Measurements from ENCODE around the gene RAD51D.
"Not testable (repeated sequence)": the region's sequence is repeated elsewhere in the genome, so short reads cannot be mapped to it uniquely, and the experiment has no call there.

Gene RAD51D

DNA sequence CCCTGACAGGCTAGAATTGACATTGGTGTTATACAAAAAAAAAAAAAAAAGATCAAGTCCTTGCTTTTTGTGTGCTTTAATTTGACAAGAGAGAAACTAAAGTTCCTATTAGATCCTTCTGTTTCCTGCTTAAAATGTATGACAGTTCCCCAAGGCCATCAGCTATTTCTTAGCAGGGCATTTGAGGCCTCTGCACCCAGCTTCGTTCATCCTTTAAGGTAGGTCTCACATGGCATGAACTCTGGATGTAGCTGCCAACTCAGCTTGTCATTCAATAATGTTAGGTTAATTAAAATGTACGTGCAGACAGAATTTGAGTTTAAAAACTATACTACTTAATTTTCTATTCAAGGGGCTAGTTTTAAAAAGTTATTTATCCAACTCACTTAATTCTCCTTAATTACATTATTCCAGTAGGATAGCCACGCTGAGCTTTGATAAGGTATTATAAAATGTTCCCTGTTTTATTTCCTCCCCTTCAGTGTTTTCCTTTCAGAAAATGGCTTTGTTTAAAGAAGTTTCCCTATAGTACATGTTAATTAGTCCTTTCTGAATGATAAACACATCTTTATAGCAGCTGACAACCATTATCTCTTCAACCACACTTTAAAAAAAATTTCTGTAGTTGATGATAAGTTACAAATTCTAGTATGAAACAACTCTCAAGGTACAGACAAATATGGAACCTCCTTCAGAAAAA, 55.0 kb downstream of the RAD51D start:
- no peak for DNase-seq

GRCh38 chr17:35063514-35064223, 56.0 kb downstream of the RAD51D start, which contains the start of gene RFFL:
Gene RFFL (minus strand): TSS chr17:35063707. CDS start chr17:35026553, 37,154 bp downstream.
- DNase-seq, result peak; percentile 97 to 98

- no peak for DNase-seq
Measured at GRCh38 chr17:35062308-35062707, 57.4 kb downstream of the RAD51D start.

GRCh38 chr17:35057332-35057915, 62.2 kb downstream of the RAD51D start:
- DNase-seq, result no peak

DNA sequence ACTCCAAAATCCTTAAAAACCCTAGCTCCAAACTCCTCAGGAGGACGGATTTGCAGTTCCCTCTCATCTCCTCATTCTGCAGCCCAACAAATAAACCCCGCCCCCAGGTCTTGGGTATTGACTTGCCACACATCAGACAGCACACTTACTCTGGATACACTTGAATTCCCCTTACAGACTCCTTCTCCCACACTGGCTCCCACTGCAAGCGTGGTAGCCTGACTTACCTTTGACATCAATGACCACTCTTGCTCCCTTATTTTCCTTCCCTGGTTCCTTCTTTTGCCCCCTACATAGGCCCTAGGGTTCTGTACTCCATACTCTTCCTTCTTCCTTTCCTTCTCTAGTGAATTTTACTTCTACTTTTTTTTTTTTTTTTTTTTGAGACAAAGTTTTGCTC, 63.6 kb downstream of the RAD51D start:
- peak; percentile 40 to 68 for DNase-seq

- DNase-seq, result no peak
Measured at GRCh38 chr17:35053204-35053603, 66.5 kb downstream of the RAD51D start.

- no peak for DNase-seq
Measured at GRCh38 chr17:35052780-35053179, 66.9 kb downstream of the RAD51D start.

- peak; percentile 43 to 44 for DNase-seq
Measured at GRCh38 chr17:35052241-35052610, 67.4 kb downstream of the RAD51D start.

- DNase-seq, result no peak
Measured at GRCh38 chr17:35051579-35052240, 68.0 kb downstream of the RAD51D start.

DNA sequence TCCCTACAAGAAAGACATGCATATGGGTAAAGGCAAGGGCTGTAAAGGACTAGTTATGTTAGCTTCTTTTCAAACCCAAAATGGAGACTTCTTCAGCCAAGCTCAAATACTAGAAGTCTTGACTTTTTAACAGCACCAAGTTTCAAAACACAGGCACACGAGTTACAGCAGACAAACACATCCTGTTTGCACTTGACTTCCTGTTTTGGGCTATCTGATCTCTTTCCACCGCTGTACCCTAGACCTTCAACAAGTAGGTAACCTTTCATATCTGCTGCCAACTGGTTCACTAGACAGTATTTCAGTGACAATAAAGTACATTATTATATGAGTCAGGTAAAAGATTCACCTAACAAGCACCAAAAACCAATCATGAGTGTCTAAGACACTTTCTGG, 68.5 kb downstream of the RAD51D start:
- peak; percentile 76 to 84 for DNase-seq

- DNase-seq, result no peak
Measured at GRCh38 chr17:35050170-35050569, 69.5 kb downstream of the RAD51D start.

- DNase-seq, result no peak
Measured at GRCh38 chr17:35048685-35049379, 70.8 kb downstream of the RAD51D start.

GRCh38 chr17:35046740-35047283, 72.8 kb downstream of the RAD51D start:
- DNase-seq, result peak in 1 of 2 donors; percentile 15

GRCh38 chr17:35046245-35046644, 73.4 kb downstream of the RAD51D start:
- no peak for DNase-seq

GRCh38 chr17:35045458-35045979, 74.1 kb downstream of the RAD51D start:
- DNase-seq, result not testable (repeated sequence)

GRCh38 chr17:35044181-35044580, 75.5 kb downstream of the RAD51D start:
- no peak for DNase-seq

All from inflammatory macrophage (primary cell).